GM12878 (cell line): ENCODE results near the gene CTIF.

Experiments
- BMI1 ChIP-seq: fragments of 450-650 bp; IDR thresholded peaks from 2 replicates; pipeline ENCODE4 v1.6.1; 2016; ENCODE audit warnings: mild to moderate bottlenecking, moderate library complexity, borderline replicate concordance
- CREM ChIP-seq: IDR thresholded peaks from 2 replicates; pipeline ENCODE4 v1.6.1; 2014; ENCODE audit warnings: antibody characterized with exemption, low read depth
- EGR1 ChIP-seq, 2 experiments: IDR thresholded peaks; 1 replicate in 1 of 2; 2 replicates in 1 of 2; pipeline ENCODE4 v1.6.1; 2011 to 2012; ENCODE audit warnings: low read depth in 2 of 2, low read length in 2 of 2, borderline replicate concordance in 1 of 2, mild to moderate bottlenecking in 1 of 2, moderate library complexity in 1 of 2
- EP300 ChIP-seq, 2 experiments: fragments of 150-350 bp in 1 of 2; IDR thresholded peaks; 2 replicates each; pipeline ENCODE4 v1.6.1; 2011 to 2012; ENCODE audit warnings: low read depth in 2 of 2, low read length in 2 of 2, borderline replicate concordance in 1 of 2, improper control_type of control experiment in 1 of 2, inconsistent platforms in 1 of 2; ENCODE audit not compliant: control insufficient read depth in 1 of 2
- HCFC1 ChIP-seq: fragments of 150-350 bp; IDR thresholded peaks from 2 replicates; pipeline ENCODE4 v1.6.1; 2014; ENCODE audit warnings: low read length
- POLR2A ChIP-seq: IDR thresholded peaks from 2 replicates; pipeline ENCODE4 v1.6.1; 2011; ENCODE audit warnings: low read depth, mild to moderate bottlenecking, low read length
- RAD21 ChIP-seq: IDR thresholded peaks from 2 replicates; pipeline ENCODE4 v1.6.1; 2011; ENCODE audit warnings: mild to moderate bottlenecking, low read depth, low read length, moderate library complexity; ENCODE audit not compliant: insufficient read depth
- RELA ChIP-seq: fragments of 450-650 bp; IDR thresholded peaks from 2 replicates; pipeline ENCODE4 v1.8.0; 2014; ENCODE audit warnings: borderline replicate concordance; ENCODE audit not compliant: partially characterized antibody
- SPI1 ChIP-seq: IDR thresholded peaks from 2 replicates; pipeline ENCODE4 v1.6.1; 2011; ENCODE audit warnings: low read depth, mild to moderate bottlenecking, low read length, moderate library complexity, borderline replicate concordance; ENCODE audit not compliant: insufficient read depth
- TAF1 ChIP-seq: IDR thresholded peaks from 2 replicates; pipeline ENCODE4 v1.6.1; 2011; ENCODE audit warnings: mild to moderate bottlenecking, low read depth, low read length, borderline replicate concordance
- TBL1XR1 ChIP-seq: IDR thresholded peaks from 2 replicates; pipeline ENCODE4 v1.6.1; 2012; ENCODE audit warnings: low read depth, low read length, improper control_type of control experiment
- ZNF384 ChIP-seq: IDR thresholded peaks from 2 replicates; pipeline ENCODE4 v1.6.1; 2012; ENCODE audit warnings: low read depth, mild to moderate bottlenecking, low read length, improper control_type of control experiment, borderline replicate concordance
- TF ChIP-seq, protein P1 (sequence below): fragments of 450-650 bp; IDR thresholded peaks from 2 replicates; pipeline ENCODE4 v1.6.1; 2017; ENCODE audit warnings: mild to moderate bottlenecking, moderate library complexity
- TF ChIP-seq, protein P2 (sequence below), 3 experiments: IDR thresholded peaks in 2 of 3; conservative IDR thresholded peaks in 1 of 3; 2 replicates each; pipeline ENCODE4 v1.5.1; 2011; ENCODE audit warnings: low read depth in 3 of 3, low read length in 3 of 3, mild to moderate bottlenecking in 3 of 3, control low read depth in 2 of 3, moderate library complexity in 2 of 3, inconsistent platforms in 1 of 3, mixed read lengths in 1 of 3; ENCODE audit not compliant: control insufficient read depth in 2 of 3, insufficient read depth in 1 of 3; ENCODE audit errors: extremely low read depth in 1 of 3

DNA sequence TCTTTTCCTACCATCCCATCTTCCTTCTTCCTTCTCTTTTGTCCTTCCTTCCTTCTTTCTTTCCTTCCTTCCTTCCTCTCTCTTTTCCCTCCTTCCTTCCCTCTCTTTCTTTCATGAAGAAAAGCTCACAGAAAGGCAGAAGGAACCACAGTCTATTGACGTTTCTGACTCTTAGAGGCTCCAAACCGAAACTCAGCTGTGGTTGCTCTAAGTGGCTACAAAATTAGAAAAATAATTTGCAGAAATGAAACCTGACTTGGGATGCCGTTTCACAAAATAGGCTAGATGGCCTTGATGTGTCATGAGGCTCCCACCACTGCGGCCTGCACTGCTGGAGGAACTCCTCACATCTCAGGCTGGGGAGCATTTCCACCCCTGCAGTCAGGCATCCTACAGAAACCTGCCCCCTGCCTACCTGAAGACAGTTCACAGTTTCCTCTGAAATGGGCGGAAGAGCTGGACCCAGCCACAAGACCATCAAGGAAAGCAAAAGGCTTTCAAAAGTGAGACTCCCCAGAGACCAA, 246.3 kb downstream of the CTIF start:
- TF ChIP-seq RAD21 (peak; percentile 23; the same call in 1 of the 2 replicates), RELA (peak; percentile 19), HCFC1 (no peak), EGR1 (IDR thresholded peaks at IDR 0.05; ENCODE audit: borderline replicate concordance in 1 of 2, low read depth in 2 of 2, low read length in 2 of 2) (no peak), ZNF384 (no peak), SPI1 (peak; percentile 97), POLR2A (0 out of 2 replicates have a peak, but pooled peaks have one; percentile 27), CREM (peak; percentile 88), BMI1 (no peak; the same call in 1 of the 2 replicates), TBL1XR1 (peak; percentile 98), EP300 (IDR thresholded peaks at IDR 0.05; ENCODE audit: borderline replicate concordance in 1 of 2, control insufficient read depth in 1 of 2, low read depth in 2 of 2, low read length in 2 of 2) (peak; percentile 85 to 87; a peak in 2 of 4 replicates), TAF1 (no peak)
- TF ChIP-seq, protein P1, sequence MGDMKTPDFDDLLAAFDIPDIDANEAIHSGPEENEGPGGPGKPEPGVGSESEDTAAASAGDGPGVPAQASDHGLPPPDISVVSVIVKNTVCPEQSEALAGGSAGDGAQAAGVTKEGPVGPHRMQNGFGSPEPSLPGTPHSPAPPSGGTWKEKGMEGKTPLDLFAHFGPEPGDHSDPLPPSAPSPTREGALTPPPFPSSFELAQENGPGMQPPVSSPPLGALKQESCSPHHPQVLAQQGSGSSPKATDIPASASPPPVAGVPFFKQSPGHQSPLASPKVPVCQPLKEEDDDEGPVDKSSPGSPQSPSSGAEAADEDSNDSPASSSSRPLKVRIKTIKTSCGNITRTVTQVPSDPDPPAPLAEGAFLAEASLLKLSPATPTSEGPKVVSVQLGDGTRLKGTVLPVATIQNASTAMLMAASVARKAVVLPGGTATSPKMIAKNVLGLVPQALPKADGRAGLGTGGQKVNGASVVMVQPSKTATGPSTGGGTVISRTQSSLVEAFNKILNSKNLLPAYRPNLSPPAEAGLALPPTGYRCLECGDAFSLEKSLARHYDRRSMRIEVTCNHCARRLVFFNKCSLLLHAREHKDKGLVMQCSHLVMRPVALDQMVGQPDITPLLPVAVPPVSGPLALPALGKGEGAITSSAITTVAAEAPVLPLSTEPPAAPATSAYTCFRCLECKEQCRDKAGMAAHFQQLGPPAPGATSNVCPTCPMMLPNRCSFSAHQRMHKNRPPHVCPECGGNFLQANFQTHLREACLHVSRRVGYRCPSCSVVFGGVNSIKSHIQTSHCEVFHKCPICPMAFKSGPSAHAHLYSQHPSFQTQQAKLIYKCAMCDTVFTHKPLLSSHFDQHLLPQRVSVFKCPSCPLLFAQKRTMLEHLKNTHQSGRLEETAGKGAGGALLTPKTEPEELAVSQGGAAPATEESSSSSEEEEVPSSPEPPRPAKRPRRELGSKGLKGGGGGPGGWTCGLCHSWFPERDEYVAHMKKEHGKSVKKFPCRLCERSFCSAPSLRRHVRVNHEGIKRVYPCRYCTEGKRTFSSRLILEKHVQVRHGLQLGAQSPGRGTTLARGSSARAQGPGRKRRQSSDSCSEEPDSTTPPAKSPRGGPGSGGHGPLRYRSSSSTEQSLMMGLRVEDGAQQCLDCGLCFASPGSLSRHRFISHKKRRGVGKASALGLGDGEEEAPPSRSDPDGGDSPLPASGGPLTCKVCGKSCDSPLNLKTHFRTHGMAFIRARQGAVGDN: peak; percentile 85
- TF ChIP-seq, protein P2, sequence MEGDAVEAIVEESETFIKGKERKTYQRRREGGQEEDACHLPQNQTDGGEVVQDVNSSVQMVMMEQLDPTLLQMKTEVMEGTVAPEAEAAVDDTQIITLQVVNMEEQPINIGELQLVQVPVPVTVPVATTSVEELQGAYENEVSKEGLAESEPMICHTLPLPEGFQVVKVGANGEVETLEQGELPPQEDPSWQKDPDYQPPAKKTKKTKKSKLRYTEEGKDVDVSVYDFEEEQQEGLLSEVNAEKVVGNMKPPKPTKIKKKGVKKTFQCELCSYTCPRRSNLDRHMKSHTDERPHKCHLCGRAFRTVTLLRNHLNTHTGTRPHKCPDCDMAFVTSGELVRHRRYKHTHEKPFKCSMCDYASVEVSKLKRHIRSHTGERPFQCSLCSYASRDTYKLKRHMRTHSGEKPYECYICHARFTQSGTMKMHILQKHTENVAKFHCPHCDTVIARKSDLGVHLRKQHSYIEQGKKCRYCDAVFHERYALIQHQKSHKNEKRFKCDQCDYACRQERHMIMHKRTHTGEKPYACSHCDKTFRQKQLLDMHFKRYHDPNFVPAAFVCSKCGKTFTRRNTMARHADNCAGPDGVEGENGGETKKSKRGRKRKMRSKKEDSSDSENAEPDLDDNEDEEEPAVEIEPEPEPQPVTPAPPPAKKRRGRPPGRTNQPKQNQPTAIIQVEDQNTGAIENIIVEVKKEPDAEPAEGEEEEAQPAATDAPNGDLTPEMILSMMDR (IDR thresholded peaks at IDR 0.05 in 2 of 3, conservative IDR thresholded peaks at IDR 0.05 in 1 of 3; ENCODE audit: control insufficient read depth in 2 of 3, extremely low read depth in 1 of 3, insufficient read depth in 1 of 3, low read depth in 3 of 3, low read length in 3 of 3): no peak
